ENCODE results near the gene ATXN10.

- TF ChIP-seq SP1 (IDR thresholded peaks at IDR 0.05) (no peak), LEF1 (IDR thresholded peaks at IDR 0.05; ENCODE audit: borderline replicate concordance) (no peak), FOXK2 (IDR thresholded peaks at IDR 0.05) (no peak), ELF4 (IDR thresholded peaks at IDR 0.05) (no peak), FOXM1 (IDR thresholded peaks at IDR 0.05; ENCODE audit: borderline replicate concordance) (no peak)
Measured at GRCh38 chr22:45892681-45893461, 221.2 kb downstream of the ATXN10 start.
